Activated CD4-positive, alpha-beta T cell treated with anti-CD3 and anti-CD28 coated beads for 48 hours (primary cell): ENCODE results near the gene BBC3.
"Not testable (repeated sequence)": the region's sequence is repeated elsewhere in the genome, so short reads cannot be mapped to it uniquely, and the experiment has no call there.

Experiments
- DNase-seq: peaks from one replicate; pipeline ENCODE4 v3.0.0-alpha.2; 2020

BBC3 gene, protein sequence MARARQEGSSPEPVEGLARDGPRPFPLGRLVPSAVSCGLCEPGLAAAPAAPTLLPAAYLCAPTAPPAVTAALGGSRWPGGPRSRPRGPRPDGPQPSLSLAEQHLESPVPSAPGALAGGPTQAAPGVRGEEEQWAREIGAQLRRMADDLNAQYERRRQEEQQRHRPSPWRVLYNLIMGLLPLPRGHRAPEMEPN

DNA sequence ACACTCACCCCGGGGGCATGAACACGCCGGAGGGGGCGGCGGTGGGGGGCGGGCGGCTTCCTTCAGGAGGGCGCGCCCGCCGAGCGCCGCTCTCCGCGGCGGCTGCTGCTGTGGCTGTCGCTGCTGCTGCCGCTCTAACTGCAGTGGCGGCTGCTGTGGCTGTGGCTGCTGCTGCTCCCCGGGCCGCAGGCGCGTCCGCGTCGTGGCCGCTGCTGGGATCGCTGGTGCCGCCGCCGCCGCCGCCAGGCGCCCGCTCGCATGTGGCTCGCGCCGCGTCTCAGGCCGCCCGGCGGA is at the start of gene BBC3:
TSS of gene BBC3 (minus strand) at position 279 of the 294 bp plus-strand sequence. CDS start 2,768 bp downstream, outside the sequence.
- no peak for DNase-seq

DNA sequence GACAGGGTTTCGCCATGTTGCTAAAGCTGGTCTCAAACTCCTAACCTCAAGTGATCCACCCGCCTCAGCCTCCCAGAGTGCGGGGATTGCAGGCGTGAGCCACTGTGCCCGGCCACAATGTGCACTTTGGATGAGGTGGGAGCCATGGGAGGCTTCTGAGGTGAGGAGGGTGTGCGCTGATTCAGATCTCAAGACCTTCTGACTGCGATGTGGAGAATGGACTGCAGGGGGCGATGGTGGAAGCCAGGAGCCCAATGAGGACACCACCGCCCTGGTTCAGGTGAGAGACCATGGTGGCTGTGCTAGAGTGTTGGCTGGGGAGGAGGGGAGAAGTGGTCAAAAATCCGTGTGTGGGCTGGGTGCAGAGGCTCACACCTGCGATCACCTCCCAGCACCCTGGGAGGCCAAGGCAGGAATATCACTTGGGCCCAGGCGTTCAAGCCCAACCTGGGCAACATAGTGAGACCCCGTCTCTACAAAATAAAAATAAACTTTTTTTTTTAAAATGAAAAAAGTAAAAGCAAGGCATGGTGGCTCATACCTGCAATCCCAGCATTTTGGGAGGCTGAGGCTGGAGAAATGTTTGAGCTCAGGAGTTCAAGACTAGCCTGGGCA is 49.3 kb upstream of the BBC3 start:
- peak; percentile 83 for DNase-seq

DNA sequence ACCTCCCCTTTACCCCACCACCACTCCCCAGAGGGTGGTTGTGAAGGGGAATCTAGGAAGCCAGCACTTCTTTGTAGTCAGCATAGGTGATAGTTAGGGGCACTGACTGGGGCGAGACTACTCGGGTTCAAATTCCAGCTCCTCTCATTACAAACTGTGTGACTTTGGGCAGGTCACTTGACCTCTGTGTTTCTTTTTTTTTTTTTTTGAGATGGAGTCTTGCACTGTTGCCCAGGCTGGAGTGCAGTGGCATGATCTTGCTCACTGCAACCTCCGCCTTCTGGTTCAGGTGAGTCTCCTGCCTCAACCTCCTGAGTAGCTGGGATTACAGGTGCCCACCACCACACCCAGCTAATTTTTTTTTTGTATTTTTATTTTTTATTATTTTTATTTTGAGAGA is 45.5 kb upstream of the BBC3 start:
- DNase-seq = not testable (repeated sequence)

DNA sequence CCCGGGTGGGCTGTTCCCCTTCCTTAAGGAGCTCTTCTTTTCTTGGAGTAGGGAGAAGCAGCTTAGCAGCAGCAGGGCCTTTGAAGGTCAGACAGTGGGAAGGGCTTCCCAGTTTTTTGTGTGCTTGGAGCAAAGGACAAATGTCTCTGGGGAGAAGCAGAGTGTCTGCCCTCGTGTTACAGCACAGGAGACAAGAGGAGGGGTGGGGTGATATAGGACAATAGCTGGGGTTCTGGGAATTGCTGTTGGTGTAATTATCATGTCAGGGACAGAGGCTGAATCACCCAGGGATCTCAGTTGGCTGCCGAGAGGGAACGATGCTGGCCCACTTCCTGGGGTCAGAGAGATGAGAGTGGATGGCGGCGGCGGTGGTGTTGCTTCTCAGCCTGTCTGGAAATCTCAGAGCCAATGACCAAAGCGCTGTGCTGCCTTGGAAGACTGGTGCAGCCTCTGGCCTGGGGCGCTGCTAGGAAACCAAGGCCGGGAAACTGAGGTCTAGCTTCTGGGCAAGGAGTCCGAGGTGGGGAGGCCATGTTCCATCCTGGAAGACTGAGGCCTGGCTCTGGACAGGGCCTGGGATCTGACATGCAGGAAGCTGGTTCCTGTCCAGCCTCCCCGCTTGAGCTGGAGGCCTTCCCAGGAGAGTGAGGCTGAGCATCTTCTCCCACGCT is 44.9 kb upstream of the BBC3 start:
- no peak for DNase-seq

DNA sequence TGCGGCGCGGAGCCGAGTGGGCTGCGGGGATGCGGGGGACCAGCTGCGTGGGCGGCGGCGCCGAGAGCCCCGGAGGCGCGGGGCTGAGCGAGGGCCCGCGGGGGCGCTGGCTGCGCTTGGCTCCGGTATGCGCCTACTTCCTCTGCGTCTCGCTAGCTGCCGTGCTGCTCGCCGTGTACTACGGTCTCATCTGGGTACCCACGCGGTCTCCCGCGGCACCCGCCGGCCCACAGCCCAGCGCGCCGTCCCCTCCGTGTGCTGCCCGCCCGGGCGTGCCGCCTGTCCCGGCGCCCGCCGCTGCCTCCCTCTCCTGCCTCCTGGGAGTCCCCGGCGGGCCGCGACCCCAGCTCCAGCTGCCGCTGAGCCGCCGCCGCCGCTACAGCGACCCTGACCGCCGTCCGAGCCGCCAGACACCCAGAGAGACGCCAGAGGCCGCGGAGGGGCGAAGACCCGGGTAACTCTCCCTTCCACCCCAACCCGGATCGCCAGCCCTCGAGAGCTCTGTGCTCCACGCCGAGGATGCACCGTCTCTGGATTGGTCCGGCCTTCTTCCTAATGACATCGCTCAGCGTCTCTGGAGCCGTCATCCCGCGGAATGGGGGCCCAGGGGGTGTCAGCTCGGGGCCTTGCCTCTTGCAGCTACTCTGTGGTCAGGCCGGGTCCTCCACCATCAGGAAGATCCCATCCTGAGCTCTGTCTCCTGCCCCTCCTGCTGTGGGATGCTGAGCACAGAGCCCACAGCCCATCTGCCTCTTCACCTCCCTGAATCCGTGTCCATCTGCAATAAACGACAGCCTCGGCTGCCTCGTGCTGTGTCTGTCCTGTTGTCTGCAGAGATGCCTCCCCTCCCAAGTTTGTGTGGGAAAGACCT is 44.1 kb upstream of the BBC3 start:
- DNase-seq = peak; percentile 26

DNA sequence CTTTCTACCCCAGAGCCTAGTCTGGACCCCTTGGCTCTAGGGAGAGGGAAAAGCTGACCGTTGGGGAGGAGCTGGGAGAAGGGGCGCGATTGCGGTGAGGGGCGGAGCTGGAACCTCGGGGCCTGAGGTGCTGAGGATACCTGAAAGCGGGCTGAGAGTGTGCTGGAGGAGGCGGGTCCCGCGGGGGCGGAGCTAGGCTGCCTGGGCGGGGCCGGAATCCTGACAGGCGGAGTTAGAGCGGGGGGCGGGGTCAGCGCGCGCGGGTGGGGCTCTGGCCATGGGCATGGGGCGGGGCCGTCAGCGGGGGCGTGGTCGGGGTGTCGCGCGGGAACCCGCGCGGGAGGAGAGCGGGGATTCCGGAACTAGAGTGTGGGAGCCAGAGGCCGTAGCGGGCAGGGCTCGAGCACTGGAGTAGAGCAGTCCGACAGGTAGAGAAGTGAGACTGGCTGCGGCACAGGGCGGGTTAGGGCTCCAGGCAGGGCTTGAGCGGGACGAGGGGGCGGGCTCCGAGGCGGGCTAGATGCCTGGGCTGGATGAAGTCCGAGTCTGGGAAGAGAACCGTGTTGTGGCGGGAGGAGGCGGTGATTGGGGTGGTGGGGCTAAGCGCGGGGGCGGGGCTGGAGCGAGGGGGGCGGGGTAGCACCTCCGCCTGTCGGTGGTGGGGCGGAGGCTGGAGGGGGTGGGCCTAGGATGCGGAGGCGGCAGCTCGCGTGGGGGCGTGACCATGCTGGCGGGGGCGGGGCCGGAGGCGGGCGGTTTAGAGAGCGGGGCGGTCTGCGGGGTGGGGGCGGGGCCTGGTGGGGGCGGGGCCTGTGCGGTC is 43.3 kb upstream of the BBC3 start, which contains the start of gene INAFM1:
TSS of gene INAFM1 (plus strand) at position 815 of the 820 bp plus-strand sequence. CDS start 35 bp downstream, outside the sequence.
- DNase-seq = peak; percentile 100

DNA sequence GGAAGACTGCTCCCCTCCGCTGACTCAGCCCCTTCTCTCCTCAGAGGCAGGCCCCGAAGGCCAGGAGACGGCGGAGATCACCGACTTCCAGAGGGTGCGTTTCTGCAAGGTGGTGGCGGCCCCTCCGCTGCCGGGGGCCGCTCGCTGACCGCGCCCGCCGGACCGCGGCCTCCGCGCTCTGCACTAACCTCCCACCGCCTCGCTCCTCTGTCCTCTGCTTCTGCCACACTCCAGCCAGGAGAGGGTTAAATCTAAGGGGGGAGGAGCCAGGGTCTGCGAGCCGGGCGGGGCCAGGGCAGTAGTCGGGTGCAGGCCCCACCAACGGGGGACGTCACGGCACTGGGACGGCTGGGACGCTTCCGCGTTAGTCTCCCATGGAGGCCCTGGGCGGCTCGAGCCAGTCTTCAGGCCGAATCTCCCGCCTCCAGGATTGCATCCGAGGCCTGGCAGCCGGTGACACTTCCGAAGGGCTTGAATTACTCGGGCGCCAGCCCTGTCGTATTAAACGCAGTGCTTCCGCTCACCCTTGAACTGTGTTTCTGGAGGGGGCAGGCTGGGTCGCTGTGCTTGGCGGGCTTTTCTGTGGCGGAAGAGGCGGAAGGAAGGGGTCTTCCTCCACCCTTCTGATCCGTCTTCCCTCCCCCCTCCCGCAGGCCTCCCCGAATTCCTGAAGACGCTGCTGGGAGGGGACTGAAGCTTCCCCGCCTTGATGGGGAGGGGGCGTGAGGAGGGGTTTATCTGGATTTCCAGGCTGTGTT is 42.5 kb upstream of the BBC3 start:
- peak; percentile 94 for DNase-seq

DNA sequence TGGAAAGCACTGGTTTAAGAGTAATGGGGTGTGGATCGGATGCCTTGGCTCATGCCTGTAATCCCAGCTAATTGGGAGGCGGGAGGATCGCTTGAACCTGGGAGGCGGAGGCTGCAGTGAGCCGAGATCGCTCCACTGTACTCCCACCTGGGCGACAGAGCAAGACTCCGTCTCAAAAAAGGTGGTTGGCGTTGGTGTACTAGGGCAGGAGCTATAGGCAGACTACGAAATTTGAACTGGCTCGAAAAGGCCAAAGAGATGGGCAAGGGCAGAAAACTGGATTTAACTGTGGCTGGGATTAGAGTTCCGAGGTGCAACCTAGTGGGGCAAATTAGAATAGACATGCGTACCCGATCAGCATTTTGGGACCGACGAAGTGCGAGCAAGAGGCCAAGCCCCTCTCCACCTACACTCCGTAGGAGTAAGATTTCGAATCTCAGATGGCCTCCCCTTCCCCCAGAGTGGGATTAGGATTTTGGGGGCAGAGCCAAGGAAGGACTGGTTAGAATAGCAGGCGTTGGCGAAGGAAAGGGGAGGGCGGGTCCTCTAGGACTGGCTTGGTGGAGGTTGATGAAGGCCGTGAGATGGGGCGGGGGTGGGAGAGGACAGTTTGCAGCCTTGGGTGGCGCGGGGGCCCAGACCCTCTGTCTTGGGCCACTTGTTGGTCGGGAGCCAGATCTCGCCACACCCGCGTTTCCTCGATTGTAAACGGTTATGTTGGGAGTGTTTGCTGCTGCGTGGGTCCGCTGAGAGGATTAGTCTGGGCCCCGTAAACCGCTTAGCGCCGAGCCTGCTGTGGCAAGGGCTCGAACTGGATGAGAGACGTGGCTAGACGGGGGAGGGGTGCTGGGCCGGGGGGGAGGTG is 41.7 kb upstream of the BBC3 start:
- DNase-seq = no peak

DNA sequence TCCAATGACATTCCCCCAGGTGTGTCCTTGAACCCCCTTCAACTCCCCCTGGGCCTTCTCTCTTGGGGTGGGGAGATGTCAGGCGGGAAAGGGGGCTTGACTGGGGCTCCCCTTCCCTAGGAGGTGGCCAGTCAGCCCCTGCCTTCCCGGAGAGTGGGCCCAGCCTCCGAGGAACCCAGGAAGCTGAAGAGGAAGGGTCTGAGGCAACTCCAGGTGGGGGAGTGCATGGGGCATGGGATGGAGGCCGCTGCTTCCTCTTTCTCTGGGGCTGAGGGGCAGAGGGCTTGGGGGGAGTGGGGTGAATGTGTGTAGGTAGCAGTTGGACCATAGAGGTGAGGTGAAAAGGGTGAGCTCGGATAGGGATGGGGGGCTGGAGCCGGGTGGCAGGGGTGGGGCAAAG is 41.0 kb upstream of the BBC3 start:
- DNase-seq = no peak

DNA sequence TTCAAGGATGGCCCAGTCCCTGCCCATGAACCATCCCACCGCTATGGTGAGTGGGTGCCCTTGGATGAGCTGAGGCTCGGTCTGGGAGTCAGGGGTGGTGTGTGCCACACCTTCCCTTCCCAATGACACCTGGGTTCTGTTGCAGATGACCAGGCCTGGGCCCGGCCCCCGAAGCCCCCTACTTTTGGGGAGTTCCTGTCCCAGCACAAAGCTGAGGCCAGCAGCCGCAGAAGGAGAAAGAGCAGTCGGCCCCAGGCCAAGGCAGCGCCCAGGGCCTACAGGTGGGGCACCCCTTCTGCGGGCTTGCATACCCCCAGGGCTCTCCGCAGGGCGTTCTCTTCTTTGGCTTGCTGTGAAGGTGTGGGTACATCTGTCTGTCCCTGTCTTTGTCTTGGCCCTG is 39.4 kb upstream of the BBC3 start:
- DNase-seq = no peak

DNA sequence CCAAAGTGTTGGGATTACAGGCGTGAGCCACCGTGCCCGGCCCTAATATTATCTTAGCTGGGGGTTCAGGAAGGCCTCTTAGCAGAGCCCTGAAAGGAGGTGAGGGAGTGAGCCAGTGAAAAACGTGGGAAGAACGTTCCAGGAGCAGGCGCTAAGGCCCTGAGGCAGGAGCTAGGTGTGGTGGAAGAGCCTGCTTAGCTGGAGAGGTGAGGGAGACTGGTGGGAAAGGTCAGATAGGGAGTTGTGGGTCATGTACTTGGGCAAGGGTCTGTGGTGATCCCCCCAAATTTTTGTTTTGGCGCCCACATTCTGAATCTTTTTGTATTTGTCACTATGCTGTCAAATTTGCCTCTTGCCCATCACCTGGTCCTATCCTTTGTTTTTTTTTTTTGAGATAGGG is 38.6 kb upstream of the BBC3 start:
- no peak for DNase-seq

DNA sequence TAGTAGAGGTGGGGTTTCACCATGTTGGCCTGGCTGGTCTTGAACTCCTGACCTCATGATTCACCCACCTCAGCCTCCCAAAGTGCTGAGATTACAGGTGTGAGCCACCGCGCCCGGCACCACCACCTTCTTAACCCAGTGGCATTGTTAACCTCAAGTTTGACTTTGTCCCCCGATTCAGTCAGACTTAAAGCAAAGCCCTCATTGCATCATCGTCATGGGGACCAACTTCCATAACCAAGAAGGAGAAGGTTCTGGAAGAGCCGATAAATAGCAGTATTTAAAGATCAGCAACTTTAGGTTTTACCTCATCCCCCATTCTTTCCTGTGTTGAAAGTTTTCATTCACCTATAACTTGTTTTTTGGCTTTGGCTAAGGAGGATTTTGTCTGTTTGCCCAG is 37.0 kb upstream of the BBC3 start:
- DNase-seq = no peak

DNA sequence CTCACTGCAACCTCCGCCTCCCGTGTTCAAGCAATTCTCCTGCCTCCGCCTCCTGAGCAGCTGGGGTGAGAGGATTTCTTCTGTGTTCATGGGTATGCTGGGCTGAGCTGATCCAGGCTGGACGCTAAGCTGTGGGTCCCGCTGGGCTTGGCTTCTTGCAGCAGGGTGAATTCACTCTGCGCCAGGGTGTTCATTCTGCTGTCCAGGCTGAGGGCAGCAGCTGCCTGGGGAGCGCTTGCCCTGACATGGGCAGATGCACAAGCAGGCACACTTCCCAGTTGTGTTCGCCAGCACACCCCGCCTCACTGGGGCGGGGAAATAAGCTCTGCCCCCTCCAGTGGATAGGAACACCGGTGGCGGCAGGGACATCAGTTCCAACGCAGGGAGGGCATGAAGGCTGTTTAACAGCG is 36.4 kb upstream of the BBC3 start:
- no peak for DNase-seq

DNA sequence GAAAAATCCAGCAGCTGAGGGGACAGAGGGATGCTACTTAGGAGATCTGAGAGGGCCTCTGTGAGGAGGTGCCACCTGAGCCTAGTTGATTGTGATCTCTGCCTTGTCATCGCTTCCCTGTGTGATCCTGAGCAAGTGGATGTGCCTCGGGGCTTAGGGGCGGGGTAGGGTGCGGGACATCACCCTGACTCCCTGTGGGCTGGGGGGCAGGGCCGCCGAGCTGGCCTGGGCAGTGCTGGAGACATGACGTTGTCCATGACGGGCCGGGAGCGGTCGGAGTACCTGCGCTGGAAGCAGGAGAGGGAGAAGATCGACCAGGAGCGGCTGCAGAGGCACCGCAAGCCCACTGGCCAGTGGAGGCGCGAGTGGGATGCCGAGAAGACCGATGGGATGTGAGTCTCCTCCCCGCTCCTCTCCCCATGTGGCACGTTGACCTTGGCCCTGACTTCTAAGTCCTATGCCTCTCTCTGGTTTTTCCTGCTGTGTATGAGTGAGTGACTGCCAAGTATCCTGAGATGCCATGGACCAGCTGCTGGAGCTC is 35.5 kb upstream of the BBC3 start:
- no peak for DNase-seq

DNA sequence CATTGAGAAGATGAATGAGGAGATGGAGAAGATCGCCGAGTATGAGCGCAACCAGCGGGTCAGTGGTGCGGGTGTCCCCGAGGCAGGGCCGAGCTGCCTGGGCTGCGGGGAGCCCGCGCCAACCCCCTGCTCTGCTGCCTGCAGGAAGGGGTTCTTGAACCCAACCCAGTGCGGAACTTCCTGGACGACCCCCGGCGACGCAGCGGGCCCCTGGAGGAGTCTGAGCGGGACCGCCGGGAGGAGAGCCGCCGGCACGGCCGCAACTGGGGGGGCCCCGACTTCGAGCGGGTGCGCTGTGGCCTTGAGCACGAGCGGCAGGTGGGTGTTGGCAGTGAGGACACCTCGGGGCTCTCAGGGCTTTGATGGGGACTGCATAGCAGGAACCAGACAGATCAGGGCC is 33.6 kb upstream of the BBC3 start:
- no peak for DNase-seq

DNA sequence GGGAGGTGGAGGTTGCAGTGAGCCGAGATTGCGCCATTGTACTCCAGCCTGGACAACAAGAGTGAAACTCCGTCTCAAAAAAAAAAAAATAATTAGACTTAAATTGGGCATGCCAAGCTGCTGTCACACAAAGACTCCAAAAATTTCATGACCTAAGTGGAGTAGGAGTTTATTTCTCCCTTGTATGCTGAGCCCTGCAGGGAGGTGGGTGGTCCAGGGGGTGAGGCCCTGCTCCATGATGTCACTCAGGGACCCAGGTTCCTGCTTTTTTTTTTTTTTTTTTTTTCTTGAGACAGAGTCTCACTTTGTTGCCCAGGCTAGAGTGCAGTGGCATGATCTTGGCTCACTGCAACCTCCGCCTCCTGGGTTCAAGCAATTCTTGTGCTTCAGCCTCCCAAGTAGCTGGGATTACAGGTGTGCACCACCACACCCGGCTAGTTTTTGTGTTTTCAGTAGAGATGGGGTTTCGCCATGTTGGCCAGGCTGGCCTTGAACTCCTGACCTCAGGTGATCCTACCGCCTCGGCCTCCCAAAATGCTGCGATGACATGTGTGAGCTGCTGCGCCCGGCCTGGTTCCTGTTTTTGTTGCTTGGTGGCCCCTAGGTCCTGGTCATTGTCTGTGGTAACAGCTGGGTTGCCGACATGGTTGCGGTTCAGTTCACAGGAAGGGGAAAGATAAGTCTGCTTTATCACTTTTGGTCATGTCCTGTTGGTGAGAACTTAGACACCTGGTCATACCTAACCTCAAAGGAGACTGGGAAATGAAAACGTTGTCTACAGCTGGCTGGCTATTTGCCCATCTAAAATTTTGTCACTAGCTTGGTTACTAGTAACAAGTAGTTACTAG is 31.2 kb upstream of the BBC3 start:
- not testable (repeated sequence) for DNase-seq

DNA sequence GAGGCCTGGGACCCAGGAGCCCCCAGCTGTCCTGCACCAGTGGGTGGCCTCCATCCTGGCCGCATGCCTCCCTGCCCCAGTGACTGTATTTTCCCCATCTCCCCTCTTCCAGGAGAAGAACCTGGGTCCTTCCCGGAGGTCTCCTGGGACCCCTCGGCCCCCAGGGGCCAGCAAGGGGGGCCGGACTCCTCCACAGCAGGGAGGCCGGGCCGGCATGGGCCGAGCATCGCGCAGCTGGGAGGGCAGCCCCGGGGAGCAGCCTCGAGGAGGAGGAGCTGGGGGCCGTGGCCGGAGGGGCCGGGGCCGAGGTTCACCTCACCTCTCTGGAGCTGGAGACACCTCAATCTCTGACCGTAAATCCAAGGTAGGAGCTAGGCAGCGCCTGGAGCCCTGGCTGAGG is 29.5 kb upstream of the BBC3 start:
- DNase-seq = no peak

DNA sequence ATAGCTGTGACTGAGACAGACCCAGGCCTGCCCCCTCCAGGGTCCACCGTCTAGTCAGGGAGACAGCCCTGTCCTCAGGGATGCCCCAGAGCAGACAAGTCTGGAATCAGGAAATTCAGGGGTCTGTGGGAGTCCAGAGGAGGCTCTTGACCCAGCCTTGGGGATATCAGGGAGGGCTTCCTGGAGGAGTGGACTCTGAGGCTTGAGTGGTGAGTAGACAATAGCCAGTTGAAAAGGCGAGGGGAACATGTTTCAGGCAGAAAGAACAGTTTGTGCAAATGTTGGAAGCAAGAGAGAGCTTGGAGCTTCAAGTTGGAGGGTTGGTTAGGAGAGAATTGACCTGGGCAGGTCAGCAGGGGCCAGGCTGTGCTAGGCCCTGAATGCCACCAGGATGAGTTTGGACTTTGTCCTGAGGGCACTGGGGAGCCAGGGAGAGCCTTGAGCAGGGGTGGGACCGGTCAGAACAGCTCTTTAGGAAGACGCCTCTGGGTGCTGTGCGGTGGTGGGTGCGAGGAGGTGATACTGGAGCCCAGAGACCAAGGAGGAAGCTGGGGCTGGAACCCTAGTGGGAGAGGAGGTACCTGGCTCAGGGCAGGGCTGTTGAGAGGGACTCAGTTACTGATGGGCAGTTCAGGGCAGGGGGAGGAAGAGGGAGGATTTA is 28.0 kb upstream of the BBC3 start:
- DNase-seq = no peak

DNA sequence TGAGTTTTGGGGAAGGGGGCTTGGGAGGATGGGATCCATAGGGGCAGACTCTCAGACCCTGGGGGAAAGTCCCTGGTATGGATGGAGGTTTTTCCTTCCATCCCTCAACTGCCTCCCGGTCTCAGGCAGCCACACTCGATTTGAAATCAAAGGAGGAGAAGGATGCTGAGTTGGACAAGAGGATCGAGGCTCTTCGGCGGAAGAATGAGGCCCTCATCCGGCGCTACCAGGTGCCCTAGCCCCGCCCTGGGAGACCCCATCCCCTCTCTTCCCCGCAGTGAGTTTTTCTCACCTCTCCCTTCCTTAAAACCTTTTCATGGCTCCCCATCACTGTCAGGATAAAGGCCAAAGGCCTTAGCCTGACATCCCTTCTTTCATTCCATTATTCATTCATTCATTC is 27.4 kb upstream of the BBC3 start:
- DNase-seq = no peak
